SK-N-SH treated with all-trans-retinoic acid at 6 μM for 48 hours (cell line): ENCODE results near the gene HPS1.

Experiments used
- ATAC-seq: fragments of 200-7000 bp; cut with Tn5 transposase; 3 replicates; pipeline ENCODE4 v1.9.1; 2020; ENCODE audit warnings: mild to moderate bottlenecking, moderate library complexity
- ARNTL ChIP-seq: fragments of 450-650 bp; formaldehyde crosslinking; IDR thresholded peaks from 2 replicates; pipeline ENCODE4 v1.5.0; 2020; ENCODE audit warnings: low read depth, mild to moderate bottlenecking, moderate library complexity, borderline replicate concordance
- BACH2 ChIP-seq: fragments of 250-450 bp; sonication (Bioruptor Pico); IDR thresholded peaks from 2 replicates; pipeline ENCODE4 v1.9.0; 2021; ENCODE audit warnings: mild to moderate bottlenecking, borderline replicate concordance
- CREB5 ChIP-seq: fragments of 250-450 bp; sonication (Bioruptor Pico); IDR thresholded peaks from 2 replicates; pipeline ENCODE4 v1.5.1; 2020; ENCODE audit warnings: low read depth, mild to moderate bottlenecking, moderate library complexity
- CSDC2 ChIP-seq: fragments of 250-450 bp; sonication (Bioruptor Pico); IDR thresholded peaks from 2 replicates; pipeline ENCODE4 v1.5.0; 2020; ENCODE audit warnings: mild to moderate bottlenecking, moderate library complexity
- CSRNP3 ChIP-seq: fragments of 250-450 bp; sonication (Bioruptor Pico); IDR thresholded peaks from 2 replicates; pipeline ENCODE4 v1.5.1; 2021; ENCODE audit warnings: mild to moderate bottlenecking, moderate library complexity
- ESRRG ChIP-seq: fragments of 250-450 bp; sonication (Bioruptor Pico); IDR thresholded peaks from 2 replicates; pipeline ENCODE4 v1.6.1; 2021; ENCODE audit warnings: mild to moderate bottlenecking
- GLIS3 ChIP-seq: fragments of 250-450 bp; sonication (Bioruptor Pico); IDR thresholded peaks from 2 replicates; pipeline ENCODE4 v1.5.0; 2020; ENCODE audit warnings: mild to moderate bottlenecking, moderate library complexity
- ISL1 ChIP-seq: fragments of 250-450 bp; sonication (Bioruptor Pico); IDR thresholded peaks from 2 replicates; pipeline ENCODE4 v2.1.2; 2022; ENCODE audit warnings: mild to moderate bottlenecking, moderate library complexity
- PATZ1 ChIP-seq: fragments of 250-450 bp; sonication (Bioruptor Pico); IDR thresholded peaks from 2 replicates; pipeline ENCODE4 v1.8.0; 2020; ENCODE audit warnings: mild to moderate bottlenecking, moderate library complexity, borderline replicate concordance
- PPARA ChIP-seq: fragments of 250-450 bp; sonication (Bioruptor Pico); IDR thresholded peaks from 2 replicates; pipeline ENCODE4 v1.5.0; 2020; ENCODE audit warnings: mild to moderate bottlenecking, borderline replicate concordance
- RARB ChIP-seq: fragments of 250-450 bp; sonication (Bioruptor Pico); IDR thresholded peaks from 2 replicates; pipeline ENCODE4 v1.8.0; 2021; ENCODE audit warnings: mild to moderate bottlenecking, moderate library complexity
- SNAI2 ChIP-seq: fragments of 250-450 bp; sonication (Bioruptor Pico); IDR thresholded peaks from 2 replicates; pipeline ENCODE4 v1.5.0; 2020; ENCODE audit warnings: mild to moderate bottlenecking, moderate library complexity
- TCF4 ChIP-seq: fragments of 250-450 bp; sonication (Bioruptor Pico); IDR thresholded peaks from 2 replicates; pipeline ENCODE4 v1.8.0; 2021; ENCODE audit warnings: mild to moderate bottlenecking, moderate library complexity, borderline replicate concordance
- TOX ChIP-seq: fragments of 250-450 bp; sonication (Bioruptor Pico); IDR thresholded peaks from 2 replicates; pipeline ENCODE4 v1.8.0; 2021; ENCODE audit warnings: mild to moderate bottlenecking, moderate library complexity, borderline replicate concordance
- ZC3H10 ChIP-seq: fragments of 250-450 bp; sonication (Bioruptor Pico); IDR thresholded peaks from 2 replicates; pipeline ENCODE4 v1.5.1; 2021; ENCODE audit warnings: mild to moderate bottlenecking, moderate library complexity
- ZFP3 ChIP-seq: fragments of 250-450 bp; sonication (Bioruptor Pico); IDR thresholded peaks from 2 replicates; pipeline ENCODE4 v1.5.0; 2020; ENCODE audit warnings: mild to moderate bottlenecking, moderate library complexity
- ZFP30 ChIP-seq: fragments of 450-650 bp; formaldehyde crosslinking; IDR thresholded peaks from 2 replicates; pipeline ENCODE4 v1.5.0; 2022; ENCODE audit warnings: mild to moderate bottlenecking, moderate library complexity
- ZNF565 ChIP-seq: fragments of 450-650 bp; formaldehyde crosslinking; conservative IDR thresholded peaks from 2 replicates; pipeline ENCODE4 v1.5.0; 2020; ENCODE audit warnings: low read depth, mild to moderate bottlenecking, moderate library complexity
- ZNF70 ChIP-seq: fragments of 450-650 bp; formaldehyde crosslinking; IDR thresholded peaks from 2 replicates; pipeline ENCODE4 v1.5.0; 2020; ENCODE audit warnings: mild to moderate bottlenecking, moderate library complexity
- ZNF8 ChIP-seq: fragments of 450-650 bp; formaldehyde crosslinking; IDR thresholded peaks from 2 replicates; pipeline ENCODE4 v1.5.0; 2020; ENCODE audit warnings: mild to moderate bottlenecking, moderate library complexity
- TF ChIP-seq, protein P1 (sequence below): fragments of 250-450 bp; sonication (Bioruptor Pico); IDR thresholded peaks from 2 replicates; pipeline ENCODE4 v1.8.0; 2021; ENCODE audit warnings: low read depth, mild to moderate bottlenecking, moderate library complexity, borderline replicate concordance

Gene HPS1

DNA sequence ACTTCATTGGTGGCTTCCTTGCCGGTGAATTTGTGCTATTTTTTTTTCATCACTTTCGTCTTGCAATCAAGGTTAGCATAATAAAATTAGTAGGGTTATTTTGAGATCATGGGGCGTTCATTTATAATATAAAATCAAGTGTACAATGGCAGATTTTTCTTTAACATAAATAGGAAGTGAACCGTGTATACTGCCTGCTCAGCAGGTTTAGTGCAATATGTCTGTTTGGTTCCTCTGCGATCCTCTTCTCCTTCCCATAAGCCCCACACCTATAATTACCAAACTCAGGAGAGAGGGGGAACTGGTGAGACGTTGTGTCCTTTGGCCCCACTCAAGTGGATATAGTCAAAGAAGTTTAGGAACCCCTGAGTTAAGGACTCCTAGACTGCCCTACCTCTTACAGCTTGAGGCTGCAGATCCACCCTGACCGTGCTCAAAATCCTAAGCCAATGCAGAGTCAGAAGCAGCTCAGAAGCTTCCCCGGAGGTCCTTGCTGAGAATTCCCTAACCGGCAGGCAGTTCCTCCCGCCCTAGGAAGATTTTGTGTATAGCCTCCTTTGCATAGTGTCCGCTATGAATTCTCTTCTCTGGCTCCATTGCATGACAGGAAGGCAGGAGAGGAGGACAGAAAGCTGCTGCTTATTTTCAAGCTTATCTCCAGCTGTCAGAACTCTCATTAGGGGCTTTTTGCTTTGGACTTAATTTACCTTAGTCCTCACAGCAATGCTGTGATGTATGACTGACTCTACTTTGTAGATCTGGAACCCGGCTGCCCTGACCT lies 73.3 kb downstream of the HPS1 start:
- no peak for ATAC-seq
- TF ChIP-seq ZC3H10 (CRISPR knock-in tag) = no peak

- ATAC-seq = no peak
Observed at GRCh38 chr10:98370831-98371820, 75.6 kb downstream of the HPS1 start.

GRCh38 chr10:98369801-98370200 lies 76.9 kb downstream of the HPS1 start:
- ATAC-seq = no peak
- no peak for TF ChIP-seq ZNF70 (CRISPR knock-in tag)
- TF ChIP-seq ZC3H10 (CRISPR knock-in tag) = no peak
- no peak for TF ChIP-seq ISL1
- TF ChIP-seq, protein P1, sequence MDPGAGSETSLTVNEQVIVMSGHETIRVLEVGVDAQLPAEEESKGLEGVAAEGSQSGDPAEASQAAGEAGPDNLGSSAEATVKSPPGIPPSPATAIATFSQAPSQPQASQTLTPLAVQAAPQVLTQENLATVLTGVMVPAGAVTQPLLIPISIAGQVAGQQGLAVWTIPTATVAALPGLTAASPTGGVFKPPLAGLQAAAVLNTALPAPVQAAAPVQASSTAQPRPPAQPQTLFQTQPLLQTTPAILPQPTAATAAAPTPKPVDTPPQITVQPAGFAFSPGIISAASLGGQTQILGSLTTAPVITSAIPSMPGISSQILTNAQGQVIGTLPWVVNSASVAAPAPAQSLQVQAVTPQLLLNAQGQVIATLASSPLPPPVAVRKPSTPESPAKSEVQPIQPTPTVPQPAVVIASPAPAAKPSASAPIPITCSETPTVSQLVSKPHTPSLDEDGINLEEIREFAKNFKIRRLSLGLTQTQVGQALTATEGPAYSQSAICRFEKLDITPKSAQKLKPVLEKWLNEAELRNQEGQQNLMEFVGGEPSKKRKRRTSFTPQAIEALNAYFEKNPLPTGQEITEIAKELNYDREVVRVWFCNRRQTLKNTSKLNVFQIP = no peak
- TF ChIP-seq BACH2 (CRISPR knock-in tag) = no peak
- no peak for TF ChIP-seq ESRRG
- no peak for TF ChIP-seq ZFP30 (CRISPR knock-in tag)
- TF ChIP-seq ZNF565 = no peak
- no peak for TF ChIP-seq SNAI2
- TF ChIP-seq CSDC2 (CRISPR knock-in tag) = no peak
- no peak for TF ChIP-seq CREB5 (CRISPR knock-in tag)
- TF ChIP-seq CSRNP3 (CRISPR knock-in tag) = no peak
- no peak for TF ChIP-seq TOX (CRISPR knock-in tag)
- no peak for TF ChIP-seq PPARA (CRISPR knock-in tag)
- no peak for TF ChIP-seq ZNF8 (CRISPR knock-in tag)
- TF ChIP-seq RARB (CRISPR knock-in tag) = no peak
- TF ChIP-seq GLIS3 = no peak

More at GRCh38 chr10:98370831-98371820, 75.6 kb downstream of the HPS1 start:
- TF ChIP-seq ESRRG (no peak), ARNTL (no peak), CSRNP3 (CRISPR knock-in tag) (no peak), ZFP3 (CRISPR knock-in tag) (no peak), ZC3H10 (CRISPR knock-in tag) (no peak), PATZ1 (CRISPR knock-in tag) (no peak), ISL1 (no peak), TCF4 (no peak), PPARA (CRISPR knock-in tag) (no peak)
